Caki2 (cell line): ENCODE data around the gene MYL12B. TPM values are rescaled to one million over a fixed set of nuclear protein-coding genes. Genes with fewer than 3 reads are reported as not detected.
A peak's percentile ranks its signal among the peaks of the same experiment; 100 is the strongest.
"Not testable (repeated sequence)": the region's sequence is repeated elsewhere in the genome, so short reads cannot be mapped to it uniquely, and the experiment has no call there.

Experiments used
- DNase-seq: peaks from one replicate; pipeline ENCODE4 v3.0.0-alpha.2; 2015; ENCODE audit warnings: low read depth
- in situ Hi-C: cut with HindIII; loops from 2 replicates; pipeline ENCODE4 v1.10.0; 2016; ENCODE audit warnings: low sequenced_read_pairs, low pct_unique_long_range_greater_than_20kb, mixed read lengths
- total RNA-seq: library from RNA; depleted of rRNA; stranded (reverse); fragments of >200 nt; shearing (Covaris generic); gene quantifications from 2 replicates; pipeline ENCODE4 v1.2.3, GENCODE V29; 2014; ENCODE audit warnings: low replicate concordance

Gene MYL12B
- total RNA-seq, 1 experiment from 2014 or later, result 553 TPM

DNA sequence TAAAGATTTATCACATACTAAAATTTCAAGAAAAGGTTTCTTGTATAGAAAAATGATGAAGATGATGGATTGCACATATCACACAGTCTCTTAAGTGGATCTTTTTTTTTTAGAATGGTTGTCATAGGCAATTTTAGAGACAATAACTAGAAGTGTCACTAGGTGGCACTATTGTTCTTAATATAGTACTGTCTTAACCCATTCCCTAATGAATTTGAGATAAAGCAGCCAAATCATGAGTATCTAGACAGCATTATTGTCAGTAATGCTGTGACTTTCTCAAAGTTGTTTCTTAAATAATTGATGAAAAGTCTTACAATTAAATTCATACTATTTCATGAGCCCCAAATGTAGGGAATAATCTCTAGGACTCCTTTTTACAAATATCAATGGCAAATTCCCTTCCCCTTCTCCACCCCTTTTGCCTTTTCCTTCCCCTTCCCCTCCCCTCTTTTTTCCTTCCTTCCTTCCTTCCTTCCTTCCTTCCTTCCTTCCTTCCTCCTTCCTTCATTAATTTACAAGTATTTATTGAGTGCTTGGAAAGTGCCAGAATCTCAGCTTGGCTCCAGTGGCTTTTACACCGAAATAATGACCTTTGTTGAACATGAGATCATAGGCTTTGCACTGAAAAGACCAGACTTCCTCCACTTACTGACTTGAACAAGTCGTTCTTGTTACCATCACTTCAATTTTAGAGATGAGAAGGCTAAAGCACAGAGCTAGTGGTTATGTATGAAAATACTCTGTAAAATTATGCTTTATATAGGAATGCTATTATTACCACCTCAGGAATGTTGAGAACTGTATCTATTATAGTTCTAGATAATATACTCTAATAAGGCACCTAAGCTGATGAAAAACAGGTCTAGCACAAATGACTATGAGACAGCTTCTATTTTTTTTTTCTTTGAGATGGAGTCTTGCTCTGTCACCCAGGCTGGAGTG, 19.8 kb downstream of the MYL12B start:
- in situ Hi-C loops, result no loop called here
- DNase-seq, result peak; percentile 74

DNA sequence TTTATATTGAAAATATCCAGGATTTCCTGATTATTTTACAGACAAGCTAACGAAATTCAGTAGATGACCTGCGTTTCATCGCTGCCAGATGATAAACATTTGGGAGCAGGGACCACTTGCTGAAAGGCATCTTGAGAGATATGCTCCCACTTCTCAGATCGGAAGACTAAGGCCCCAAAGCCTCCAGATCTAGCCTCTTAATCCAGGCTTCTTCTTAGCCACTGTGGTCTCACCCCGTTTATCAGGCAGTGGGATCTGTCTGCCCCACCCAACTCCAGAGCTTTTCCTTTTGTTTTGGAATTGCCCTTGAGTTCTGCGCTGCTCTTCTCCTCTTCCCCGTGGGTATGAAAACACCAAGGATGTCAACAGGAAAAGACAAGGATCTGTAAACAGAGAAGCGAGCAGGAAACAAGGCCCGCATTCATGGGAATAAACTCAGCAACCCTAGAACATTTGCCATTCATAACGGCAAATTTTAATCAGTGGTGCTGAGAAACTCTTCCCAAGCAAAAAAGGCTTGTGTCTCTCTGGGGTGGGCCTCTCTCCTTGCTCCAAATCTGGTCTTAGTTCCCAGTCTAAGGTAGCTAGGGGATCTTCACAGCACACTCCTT, 21.4 kb downstream of the MYL12B start:
- DNase-seq, result no peak
- in situ Hi-C loops, result no loop called here

DNA sequence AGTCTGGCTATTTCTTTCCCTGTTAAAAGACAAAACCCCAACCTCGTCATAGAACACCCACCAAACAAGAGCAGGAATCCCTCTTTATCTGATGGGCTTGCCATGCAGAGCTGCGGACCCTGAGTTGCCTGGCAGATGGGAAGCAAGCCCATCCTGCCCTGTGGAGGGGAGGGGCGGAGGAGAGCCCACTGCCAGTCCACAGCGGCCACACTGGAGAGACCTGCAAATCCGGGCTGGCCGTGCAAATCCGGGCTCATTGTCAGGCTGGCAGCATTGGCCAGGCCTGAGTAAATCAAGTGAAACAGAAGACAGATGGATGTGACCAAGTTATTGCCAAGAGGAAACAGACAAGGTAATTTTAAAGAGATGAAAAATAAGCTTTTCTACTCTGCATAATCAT, 22.0 kb downstream of the MYL12B start:
- in situ Hi-C loops, result no loop called here
- DNase-seq, result no peak

DNA sequence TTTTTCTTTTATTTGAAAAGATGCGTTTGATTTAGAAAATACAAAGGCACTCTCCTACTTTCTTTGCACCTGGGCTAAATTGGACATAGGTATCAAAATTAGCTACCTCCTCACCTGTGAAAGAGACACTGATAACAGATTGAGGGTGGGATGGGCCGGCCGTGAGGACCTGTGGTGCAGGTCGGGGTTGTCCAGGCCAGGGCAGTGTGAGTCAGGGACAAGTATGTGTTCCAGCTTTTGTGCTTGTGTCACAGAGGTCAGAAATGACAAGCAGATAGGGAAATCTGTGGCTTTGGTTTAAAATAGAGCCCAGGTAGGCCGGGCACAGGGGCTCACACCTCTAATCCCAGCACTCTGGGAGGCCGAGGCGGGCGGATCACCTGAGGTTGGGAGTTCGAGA, 22.6 kb downstream of the MYL12B start:
- in situ Hi-C loops, result no loop called here
- DNase-seq, result no peak

DNA sequence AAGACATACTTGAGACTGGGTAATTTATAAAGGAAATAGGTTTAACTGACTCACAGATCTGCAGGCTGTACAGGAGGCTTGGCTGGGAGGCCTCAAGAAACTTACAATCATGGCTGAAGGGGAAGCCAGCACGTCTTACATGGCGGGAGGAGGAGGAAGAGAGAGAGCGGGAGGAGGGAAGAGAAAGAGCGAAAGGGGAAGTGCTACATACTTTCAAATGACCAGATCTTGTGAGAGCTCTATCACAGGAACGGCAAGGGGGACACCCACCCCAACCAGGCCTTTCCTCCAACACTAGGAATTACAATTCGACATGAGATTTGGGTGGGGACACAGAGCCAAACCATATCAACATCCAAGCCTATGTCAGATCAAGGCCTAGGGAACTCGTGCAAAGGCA, 24.2 kb downstream of the MYL12B start:
- DNase-seq, result no peak
- in situ Hi-C loops, result no loop called here

DNA sequence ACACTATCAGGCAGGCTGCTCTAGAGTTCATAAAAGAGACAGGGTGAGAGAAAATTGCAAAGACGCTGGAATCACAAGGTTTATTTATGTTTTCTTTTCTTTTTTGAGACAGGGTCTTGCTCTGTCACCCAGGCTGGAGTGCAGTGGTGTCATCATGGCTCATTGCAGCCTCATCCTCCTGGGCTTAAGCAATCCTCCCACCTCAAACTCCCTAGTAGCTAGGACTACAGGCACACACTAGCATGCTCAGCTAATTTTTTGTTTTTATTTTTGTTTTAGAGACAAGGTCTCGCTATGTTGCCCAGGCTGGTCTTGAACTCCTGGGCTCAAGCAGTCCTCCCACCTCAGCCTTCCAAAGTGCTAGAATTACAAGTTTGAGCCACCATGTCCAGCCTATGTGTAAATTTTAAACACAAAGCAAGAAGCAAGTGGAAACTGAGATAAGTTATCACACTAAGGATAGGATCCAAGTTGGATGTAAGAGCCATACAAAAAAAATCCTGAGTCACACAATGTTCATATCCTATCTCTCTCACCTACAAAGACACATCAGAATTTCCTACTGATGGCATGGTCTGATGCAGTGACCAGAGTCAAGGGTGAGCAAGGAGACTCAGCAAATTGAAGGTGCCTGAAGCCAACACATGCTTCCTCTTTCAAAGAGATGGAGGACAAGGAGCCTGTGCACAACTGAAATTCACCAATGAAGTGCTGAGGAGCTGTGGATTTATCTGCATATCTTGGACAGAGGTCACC, 31.4 kb downstream of the MYL12B start:
- in situ Hi-C loops, result no loop called here
- DNase-seq, result no peak

DNA sequence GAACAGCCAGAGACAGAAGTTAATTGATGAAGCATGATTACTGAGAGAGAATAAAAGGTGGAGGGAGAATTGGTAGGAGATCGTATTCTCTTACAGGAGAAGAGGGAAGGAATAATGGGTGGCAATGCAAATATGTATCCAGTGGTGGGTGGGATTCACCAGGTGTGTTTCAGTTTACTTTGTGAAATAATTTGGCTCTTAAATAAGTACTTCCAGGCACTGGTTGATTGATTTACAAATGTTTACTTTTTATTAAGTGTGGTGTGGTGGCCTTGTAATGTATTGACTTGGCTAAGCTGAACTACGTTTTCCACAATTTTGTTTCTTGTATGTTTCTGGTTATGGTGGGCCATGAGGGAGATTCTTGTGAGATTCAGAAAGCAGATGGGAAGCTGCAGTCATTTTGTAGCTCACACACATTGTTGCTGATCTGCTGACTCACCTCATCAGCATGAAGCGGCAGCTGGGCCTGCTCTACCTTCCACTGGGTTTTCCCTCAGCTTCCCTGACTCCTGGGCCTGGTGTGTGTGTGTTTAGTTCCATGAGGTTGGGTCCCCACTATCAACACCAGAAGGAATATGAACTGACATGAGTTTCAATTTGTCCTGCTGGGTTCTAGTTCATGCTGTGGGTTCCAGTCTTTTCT, 32.6 kb downstream of the MYL12B start:
- no peak for DNase-seq
- in situ Hi-C loops, result no loop called here

DNA sequence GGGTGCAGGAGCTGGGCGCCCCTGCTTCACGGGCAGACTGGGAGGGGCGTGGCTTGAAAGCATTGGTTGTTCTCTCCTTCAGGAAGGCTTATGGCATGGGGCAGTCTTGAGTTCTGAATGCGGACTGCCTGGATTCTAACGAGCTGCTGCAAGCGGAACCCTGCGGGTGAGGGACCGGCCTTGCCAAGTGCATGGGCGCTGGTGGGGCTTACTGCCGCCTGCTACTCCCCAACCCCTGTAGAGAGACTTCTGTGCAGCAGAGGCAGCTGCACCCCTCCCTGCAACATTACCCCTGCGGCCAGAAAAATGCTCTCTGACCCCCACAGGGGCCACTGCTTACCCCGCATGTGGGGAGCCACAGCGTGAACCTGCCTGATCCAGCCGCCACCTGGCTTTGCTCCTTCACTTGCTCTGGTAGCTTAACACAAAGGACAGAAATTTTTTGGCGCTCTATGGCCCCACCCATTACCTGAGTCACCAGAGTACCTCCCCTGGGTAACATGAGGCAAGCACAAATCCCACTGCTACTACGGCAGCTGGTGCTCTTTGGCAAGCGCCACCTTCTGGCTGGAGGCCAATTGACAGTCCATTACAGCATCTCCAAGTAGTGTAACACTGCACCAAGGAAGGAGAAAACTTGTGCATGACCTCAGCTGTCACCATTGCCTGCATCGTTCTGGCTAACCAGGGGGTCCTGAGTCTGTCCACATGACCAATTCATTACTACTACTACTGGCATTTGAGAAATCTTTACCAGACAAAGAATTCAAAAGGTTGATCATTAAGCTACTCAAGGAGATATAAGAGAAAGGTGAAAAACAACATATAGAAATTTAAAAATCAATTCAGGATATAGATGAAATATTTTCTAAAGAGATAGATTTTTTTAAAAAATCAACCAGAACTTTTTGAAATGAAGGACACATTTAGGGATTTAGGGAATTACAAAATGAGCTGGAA, 35.4 kb downstream of the MYL12B start:
- in situ Hi-C loops, result no loop called here
- DNase-seq, result peak; percentile 86

DNA sequence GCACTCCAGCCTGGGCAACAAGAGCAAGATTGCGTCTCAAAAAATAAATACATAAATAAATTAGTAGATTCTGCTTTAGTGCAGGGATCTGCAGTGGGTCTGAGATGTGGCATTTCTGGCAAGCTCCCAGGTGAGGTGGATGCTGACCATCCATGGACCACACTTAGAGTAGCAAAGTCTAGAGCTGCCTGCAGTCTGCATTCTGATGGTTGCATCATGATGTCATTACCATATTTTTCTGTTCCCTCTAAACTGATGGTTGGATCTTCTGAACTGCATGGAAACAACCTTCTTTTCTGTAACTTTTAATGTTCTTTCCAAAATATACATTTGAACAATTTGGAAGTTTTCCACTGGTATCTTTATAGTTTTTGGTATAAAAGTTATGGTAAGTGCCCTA, 42.9 kb downstream of the MYL12B start:
- DNase-seq, result no peak
- in situ Hi-C loops, result no loop called here

DNA sequence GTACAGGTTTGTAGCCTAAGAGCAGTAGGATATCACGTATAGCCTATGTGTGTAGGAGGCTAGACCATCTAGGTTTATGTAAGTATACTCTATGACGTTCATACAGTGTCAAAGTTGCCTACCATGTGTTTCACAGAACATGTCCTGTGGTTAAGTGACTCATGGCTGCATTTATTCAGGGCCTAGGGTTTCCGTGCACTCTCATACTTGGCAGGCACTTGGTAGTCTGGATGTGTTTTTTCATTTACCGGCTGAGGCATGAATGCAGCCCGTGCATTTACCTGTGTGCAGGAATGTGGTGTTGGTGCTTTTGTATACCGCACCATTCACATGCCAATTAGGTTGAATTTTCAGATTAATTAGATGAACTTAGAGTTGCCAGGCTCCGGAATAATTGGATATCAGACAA, 43.4 kb downstream of the MYL12B start:
- in situ Hi-C loops, result no loop called here
- DNase-seq, result no peak

DNA sequence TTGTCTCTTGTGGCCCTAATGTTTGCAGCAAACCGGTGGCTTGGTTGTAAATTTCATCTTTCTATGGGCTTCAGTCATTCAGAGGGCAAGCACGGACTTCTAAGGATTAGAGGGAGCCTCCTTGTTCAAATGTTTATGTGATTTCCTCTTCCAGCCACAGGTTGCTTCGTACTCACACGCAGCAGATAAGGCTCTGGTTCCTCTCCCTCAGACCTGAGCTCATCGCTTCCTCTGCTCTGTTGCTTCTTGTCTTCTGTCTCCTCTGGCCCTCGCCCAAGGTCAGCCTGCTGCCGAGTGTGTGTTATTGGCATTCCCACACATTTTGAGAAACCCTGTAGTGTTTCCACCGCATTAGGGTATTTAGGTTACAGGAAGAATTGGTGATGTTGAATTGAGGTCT, 44.0 kb downstream of the MYL12B start:
- in situ Hi-C loops, result no loop called here
- no peak for DNase-seq

DNA sequence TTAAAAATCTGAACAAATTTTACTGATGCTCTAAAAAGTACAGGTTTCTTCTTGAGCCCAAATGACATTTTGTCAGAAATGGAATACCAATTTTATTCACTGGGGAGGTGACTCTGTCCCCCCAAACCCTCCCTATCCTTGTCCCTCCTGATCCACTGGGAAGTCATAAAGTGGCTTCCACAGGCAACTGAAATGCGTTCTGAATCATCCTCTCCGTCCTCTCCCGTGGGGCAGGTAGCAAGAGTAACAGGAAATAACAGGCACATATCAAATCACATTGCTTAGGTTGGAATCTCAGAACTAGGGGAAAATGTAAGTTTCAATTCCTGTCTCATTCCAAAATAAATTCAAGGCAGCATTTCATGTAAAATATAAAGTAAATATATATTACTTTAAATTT, 44.5 kb downstream of the MYL12B start:
- DNase-seq, result no peak
- in situ Hi-C loops, result no loop called here

DNA sequence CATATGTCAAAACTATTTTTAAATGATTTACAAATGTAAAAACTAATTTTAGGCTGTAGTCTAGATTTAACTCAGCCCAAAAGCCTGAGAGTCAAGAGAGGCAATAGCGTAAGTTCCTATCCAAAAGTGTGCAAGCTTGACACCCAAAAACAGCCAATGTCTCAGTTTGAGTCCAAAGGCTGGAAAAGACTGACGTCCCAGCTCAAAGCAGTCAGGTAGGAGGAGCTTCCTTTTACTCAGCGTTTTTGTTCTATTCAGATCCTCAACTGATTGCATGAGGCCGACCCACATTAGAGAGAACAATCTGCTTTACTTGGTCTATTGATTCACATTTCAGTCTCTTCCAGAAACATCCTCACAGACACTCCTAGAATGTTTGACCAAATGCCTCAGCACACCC, 51.8 kb downstream of the MYL12B start:
- DNase-seq, result no peak
- in situ Hi-C loops, result no loop called here

DNA sequence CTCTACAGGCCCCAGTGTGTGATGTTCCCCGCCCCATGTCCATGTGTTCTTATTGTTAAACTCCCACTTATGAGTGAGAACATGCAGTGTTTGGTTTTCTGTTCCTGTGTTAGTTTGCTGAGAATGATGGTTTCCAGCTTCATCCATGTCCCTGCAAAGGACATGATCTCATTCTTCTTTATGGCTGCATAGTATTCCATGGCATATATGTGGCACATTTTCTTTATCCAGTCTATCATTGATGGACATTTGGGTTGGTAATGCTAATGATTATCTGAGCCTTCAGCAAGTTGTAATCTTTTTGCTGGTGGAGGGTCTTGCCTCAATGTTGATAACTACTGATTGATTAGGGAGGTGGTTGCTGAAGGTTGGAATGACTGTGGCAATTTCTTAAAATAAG, 53.4 kb downstream of the MYL12B start:
- in situ Hi-C loops, DNase-seq: not testable (repeated sequence)

DNA sequence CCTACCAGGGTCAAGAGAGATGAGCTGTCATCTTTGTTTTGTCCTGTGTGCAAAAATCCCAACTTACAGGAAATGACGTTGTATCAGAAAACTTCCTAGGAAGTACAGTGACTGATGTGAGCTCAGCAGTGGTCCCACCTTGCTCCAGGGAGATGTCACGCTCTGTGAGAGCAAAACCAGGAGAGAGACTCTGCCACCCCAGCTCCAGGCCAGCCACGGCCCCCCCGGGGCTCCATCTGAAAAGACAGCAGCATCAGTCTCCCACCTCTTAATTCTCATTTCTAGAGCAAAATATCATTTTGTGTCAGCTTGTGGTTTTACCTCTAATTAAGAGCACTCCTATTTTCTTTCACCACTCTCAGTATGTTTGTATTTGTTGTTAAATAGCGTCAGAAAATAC, 57.5 kb downstream of the MYL12B start:
- in situ Hi-C loops, result no loop called here
- no peak for DNase-seq

DNA sequence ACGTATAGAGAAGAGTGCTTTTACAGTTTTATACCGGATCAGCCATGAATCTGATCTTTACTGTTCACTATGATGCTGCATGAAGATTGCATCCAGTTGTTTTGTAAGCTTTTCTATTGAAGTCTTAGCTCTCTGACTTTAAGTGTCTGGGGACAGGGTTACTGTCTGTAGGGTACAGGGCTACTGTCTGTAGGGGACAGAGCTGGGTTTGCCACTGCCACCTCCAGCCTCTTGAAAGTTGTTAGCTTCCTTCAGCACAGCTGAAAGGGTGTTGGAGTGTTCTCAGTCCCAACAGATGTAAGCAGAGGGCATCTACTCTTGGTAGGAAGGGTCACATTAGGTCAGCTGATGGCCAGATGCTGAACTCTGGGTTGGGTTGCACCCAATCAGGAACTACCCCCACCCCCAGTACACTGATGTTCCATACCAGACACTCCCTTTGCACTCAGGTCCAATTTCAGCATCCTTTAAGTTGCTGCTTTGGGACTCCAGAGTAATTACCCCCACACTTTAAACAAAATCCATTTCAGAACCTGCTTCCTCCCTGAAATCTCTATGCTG, 58.0 kb downstream of the MYL12B start:
- DNase-seq, result no peak

DNA sequence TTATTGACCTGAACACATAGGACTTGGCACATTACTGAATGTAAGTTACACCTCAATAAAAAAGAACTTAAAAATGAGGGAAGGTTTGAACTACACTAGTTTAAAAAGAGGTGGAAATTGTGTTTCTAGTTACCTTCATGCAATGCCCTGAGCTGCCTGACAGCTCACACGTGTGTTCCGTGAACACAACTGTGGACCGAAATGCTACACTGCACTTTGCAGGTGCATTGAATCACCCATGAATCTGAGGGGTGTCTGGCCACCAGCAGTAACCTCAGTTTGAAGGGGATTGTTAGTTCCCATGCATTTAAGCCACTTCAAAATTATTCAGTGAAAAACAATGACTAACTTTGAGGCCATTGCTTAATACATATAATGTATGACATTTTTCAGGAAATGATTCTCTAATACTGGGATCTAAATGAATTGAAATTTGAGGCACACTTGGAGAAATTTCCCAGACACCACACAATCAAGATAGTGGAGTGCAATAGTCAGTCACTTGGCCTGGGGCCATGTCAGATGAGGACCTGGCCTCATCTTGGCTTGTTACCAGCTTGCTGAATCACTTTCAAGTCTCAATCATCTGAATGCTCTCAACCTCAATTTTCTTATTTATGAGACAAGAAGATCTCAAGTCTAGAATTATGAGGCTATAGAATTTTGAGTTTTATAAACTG, 59.3 kb downstream of the MYL12B start:
- peak; percentile 28 for DNase-seq
- in situ Hi-C loops, result no loop called here

More for the DNA sequence above, 58.0 kb downstream of the MYL12B start:
- in situ Hi-C loops, result no loop called here
